Esophagus squamous epithelium (tissue), 4 donors: ENCODE measurements around the gene MAN1C1.

Source experiments
- POLR2A ChIP-seq, 4 donors: fragments of 450-650 bp; IDR thresholded peaks; one replicate each; pipeline ENCODE4 v1.6.1; 2017; ENCODE audit warnings: antibody characterized with exemption in 4 of 4, mild to moderate bottlenecking in 4 of 4, moderate library complexity in 3 of 4
- TF ChIP-seq, protein P1 (sequence below), 6 experiments: fragments of 450-650 bp in 4 of 6; fragments of 200-600 bp in 2 of 6; sonication (generic) in 2 of 6; IDR thresholded peaks; one replicate each; pipeline ENCODE4 v1.5.1; 2016 to 2019; ENCODE audit warnings: antibody characterized with exemption in 6 of 6, mild to moderate bottlenecking in 4 of 6, moderate library complexity in 4 of 6

DNA sequence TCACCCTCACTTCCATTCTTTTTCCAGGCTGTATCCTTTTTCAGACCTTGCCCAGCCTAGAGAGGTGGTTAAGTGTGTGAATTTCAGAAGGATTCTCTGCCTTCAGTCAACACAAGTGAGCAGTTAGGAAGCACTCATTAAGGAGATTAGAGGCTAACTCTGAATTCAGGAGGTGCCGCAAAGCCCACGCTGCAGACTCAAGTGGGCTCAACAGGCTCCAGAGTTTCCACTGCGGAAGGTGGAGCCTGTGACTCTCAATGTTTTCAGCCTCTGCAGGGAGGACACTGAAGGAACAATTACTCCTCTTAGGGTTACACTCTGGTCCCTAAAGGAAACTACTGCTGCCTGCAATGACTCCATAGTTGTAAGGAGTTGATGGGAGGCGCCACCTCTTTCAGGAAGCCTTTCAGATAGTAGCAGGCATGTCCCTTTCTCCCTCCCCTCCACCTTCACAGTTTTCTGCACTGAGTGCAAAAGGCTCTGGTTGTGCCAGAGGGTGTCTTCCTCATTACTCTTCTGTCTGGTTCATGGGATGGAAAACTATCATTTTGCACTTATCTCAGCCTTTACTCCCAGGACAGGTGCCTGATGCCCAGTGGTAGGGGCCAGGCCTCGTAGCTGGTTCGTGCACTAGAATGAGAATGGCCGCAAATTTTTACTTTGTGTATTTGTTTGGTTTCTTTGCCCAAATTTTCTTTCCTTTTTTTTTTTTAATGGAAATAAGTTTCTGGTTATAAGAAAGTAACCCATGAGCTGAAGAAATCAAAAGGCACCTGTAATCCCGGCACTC, 128.2 kb downstream of the MAN1C1 start:
- TF ChIP-seq, protein P1, sequence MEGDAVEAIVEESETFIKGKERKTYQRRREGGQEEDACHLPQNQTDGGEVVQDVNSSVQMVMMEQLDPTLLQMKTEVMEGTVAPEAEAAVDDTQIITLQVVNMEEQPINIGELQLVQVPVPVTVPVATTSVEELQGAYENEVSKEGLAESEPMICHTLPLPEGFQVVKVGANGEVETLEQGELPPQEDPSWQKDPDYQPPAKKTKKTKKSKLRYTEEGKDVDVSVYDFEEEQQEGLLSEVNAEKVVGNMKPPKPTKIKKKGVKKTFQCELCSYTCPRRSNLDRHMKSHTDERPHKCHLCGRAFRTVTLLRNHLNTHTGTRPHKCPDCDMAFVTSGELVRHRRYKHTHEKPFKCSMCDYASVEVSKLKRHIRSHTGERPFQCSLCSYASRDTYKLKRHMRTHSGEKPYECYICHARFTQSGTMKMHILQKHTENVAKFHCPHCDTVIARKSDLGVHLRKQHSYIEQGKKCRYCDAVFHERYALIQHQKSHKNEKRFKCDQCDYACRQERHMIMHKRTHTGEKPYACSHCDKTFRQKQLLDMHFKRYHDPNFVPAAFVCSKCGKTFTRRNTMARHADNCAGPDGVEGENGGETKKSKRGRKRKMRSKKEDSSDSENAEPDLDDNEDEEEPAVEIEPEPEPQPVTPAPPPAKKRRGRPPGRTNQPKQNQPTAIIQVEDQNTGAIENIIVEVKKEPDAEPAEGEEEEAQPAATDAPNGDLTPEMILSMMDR (IDR thresholded peaks at IDR 0.05), result no peak
- no peak for TF ChIP-seq POLR2A (IDR thresholded peaks at IDR 0.05)
